SK-N-SH treated with all-trans-retinoic acid at 6 μM for 48 hours (cell line): Measurements from ENCODE around the gene NCKAP5.

Experiments
- ESRRG ChIP-seq: fragments of 250-450 bp; sonication (Bioruptor Pico); IDR thresholded peaks from 2 replicates; pipeline ENCODE4 v1.6.1; 2021; ENCODE audit warnings: mild to moderate bottlenecking
- ISL1 ChIP-seq: fragments of 250-450 bp; sonication (Bioruptor Pico); IDR thresholded peaks from 2 replicates; pipeline ENCODE4 v2.1.2; 2022; ENCODE audit warnings: mild to moderate bottlenecking, moderate library complexity
- RARB ChIP-seq: fragments of 250-450 bp; sonication (Bioruptor Pico); IDR thresholded peaks from 2 replicates; pipeline ENCODE4 v1.8.0; 2021; ENCODE audit warnings: mild to moderate bottlenecking, moderate library complexity
- TOX ChIP-seq: fragments of 250-450 bp; sonication (Bioruptor Pico); IDR thresholded peaks from 2 replicates; pipeline ENCODE4 v1.8.0; 2021; ENCODE audit warnings: mild to moderate bottlenecking, moderate library complexity, borderline replicate concordance
- ZFP3 ChIP-seq: fragments of 250-450 bp; sonication (Bioruptor Pico); IDR thresholded peaks from 2 replicates; pipeline ENCODE4 v1.5.0; 2020; ENCODE audit warnings: mild to moderate bottlenecking, moderate library complexity
- ZNF70 ChIP-seq: fragments of 450-650 bp; formaldehyde crosslinking; IDR thresholded peaks from 2 replicates; pipeline ENCODE4 v1.5.0; 2020; ENCODE audit warnings: mild to moderate bottlenecking, moderate library complexity

GRCh38 chr2:132640116-132640515 lies 928.1 kb downstream of the NCKAP5 start:
- TF ChIP-seq ISL1 (CRISPR knock-in tag) (no peak), TOX (CRISPR knock-in tag) (no peak), RARB (CRISPR knock-in tag) (no peak), ZNF70 (CRISPR knock-in tag) (no peak), ESRRG (CRISPR knock-in tag) (no peak), ZFP3 (CRISPR knock-in tag) (no peak)
